ENCODE data around the gene INTS7.

The INTS7 gene, protein sequence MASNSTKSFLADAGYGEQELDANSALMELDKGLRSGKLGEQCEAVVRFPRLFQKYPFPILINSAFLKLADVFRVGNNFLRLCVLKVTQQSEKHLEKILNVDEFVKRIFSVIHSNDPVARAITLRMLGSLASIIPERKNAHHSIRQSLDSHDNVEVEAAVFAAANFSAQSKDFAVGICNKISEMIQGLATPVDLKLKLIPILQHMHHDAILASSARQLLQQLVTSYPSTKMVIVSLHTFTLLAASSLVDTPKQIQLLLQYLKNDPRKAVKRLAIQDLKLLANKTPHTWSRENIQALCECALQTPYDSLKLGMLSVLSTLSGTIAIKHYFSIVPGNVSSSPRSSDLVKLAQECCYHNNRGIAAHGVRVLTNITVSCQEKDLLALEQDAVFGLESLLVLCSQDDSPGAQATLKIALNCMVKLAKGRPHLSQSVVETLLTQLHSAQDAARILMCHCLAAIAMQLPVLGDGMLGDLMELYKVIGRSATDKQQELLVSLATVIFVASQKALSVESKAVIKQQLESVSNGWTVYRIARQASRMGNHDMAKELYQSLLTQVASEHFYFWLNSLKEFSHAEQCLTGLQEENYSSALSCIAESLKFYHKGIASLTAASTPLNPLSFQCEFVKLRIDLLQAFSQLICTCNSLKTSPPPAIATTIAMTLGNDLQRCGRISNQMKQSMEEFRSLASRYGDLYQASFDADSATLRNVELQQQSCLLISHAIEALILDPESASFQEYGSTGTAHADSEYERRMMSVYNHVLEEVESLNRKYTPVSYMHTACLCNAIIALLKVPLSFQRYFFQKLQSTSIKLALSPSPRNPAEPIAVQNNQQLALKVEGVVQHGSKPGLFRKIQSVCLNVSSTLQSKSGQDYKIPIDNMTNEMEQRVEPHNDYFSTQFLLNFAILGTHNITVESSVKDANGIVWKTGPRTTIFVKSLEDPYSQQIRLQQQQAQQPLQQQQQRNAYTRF

GRCh38 chr1:212035123-212035834, at the start of gene INTS7, which contains the start of gene DTL:
Gene INTS7, minus strand, starts transcription at chr1:212035557. Its CDS starts 120 bp downstream, at chr1:212035437.
Gene DTL, plus strand, starts transcription at chr1:212035748. Its CDS starts 143 bp downstream, at chr1:212035891.
- peak; percentile 99 for DNase-seq (ENCODE audit: low spot score)

DNA sequence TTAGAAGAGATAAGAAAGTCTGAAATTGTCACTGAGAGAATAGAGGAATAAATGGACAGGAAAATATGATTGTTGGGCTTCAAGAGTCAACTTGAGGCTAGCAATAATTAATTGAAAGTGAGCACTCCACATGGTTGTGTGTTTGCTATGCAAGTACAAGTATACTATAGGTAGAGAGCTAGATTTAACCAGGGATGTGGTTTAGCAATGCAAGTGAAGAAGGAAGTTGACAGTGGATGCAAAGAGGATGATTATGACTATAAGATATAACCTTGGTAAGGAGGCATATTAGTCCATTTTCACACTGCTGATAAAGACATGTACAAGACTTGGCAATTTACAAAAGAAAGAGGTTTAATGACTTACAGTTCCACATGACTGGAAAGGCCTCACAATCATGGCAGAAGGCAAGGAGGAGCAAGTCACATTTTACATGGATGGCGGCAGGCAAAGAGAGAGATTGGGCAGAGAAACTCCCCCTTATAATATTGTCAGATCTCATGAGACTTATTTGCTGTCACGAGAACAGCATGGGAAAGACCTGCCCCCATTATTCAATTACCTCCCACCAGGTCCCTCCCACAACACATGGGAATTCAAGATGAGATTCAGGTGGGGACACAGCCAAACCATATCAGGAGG, 47.5 kb upstream of the INTS7 start:
- DNase-seq (ENCODE audit: low spot score), result no peak

- DNase-seq (ENCODE audit: low spot score), result no peak
These were observed 43.5 kb upstream of the INTS7 start for GRCh38 chr1:212078826-212079225.

DNA sequence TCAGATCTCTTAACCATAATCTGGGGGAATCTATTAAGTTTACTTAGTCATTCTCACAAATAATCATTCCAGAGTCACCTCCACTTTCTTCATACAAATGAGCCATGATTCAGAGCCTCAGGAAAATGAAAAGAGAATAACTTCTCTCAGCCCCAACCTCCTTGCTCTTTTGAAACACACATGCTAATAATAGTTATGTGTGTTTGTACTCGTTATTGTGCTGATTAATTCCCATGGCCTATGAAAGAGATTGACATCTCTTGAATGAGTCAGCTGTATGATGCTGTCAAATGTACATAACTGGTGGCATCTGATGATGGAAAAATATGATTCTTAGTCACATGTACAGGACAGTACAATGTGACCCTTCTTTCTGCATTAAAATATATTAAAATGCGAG, 41.7 kb upstream of the INTS7 start:
- DNase-seq (ENCODE audit: low spot score), result no peak

GRCh38 chr1:212074856-212075255, 39.5 kb upstream of the INTS7 start:
- no peak for DNase-seq (ENCODE audit: low spot score)

DNA sequence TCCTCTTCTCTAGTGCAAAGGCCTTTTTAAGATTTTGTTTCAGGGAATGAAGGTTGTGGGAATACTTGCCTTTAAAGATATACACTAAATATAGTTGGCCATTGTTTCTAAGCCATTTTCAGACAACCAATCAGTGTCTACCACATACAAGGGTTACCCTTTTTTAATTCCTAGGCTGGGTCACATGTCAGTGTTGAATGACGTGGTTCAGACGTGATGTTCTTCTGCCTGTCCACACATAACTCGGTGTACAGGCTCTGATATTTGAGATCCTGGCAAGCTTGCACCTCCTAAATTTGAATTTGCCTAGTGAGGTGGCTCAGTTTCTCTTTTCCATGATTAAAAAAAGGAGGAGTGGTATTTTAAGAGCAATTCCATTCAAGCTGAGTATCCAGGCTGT, 39.0 kb upstream of the INTS7 start:
- no peak for DNase-seq (ENCODE audit: low spot score)

DNA sequence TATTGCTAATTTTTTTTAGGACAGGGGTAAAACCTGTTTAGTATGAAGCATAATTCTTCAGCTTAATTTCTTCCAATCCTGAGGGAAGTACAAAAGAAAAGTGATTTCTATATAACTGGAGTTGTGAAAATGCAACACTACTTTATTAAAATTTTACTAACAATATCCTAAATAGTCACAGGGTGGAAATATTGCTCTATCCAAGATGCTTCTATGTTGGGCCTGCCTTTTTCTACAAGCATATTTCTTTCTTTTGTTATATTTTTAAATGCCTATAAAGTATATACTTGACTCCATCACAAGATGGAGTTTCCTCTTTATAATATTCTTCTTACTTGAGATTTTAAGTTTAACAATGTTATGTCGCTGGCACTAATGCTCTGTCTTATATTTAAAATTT, 38.1 kb upstream of the INTS7 start:
- DNase-seq (ENCODE audit: low spot score), result no peak

DNA sequence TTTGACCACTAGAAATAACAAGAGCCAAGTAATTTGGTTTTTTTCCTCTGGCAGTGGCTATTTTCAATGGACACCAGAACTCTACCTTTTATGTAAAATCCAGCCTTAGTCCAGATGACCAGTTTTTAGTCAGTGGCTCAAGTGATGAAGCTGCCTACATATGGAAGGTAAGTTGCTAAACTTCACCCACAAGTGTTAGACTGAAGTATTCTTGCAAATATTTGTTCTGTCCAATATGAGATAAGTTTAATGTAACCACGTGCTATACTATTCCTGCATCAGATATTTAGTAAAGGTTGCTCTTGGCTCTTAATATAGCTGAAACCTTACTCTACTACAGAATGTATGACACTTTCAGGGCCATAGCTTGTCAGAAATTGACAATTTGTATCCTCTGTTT, 36.7 kb upstream of the INTS7 start:
- DNase-seq (ENCODE audit: low spot score), result no peak

DNA sequence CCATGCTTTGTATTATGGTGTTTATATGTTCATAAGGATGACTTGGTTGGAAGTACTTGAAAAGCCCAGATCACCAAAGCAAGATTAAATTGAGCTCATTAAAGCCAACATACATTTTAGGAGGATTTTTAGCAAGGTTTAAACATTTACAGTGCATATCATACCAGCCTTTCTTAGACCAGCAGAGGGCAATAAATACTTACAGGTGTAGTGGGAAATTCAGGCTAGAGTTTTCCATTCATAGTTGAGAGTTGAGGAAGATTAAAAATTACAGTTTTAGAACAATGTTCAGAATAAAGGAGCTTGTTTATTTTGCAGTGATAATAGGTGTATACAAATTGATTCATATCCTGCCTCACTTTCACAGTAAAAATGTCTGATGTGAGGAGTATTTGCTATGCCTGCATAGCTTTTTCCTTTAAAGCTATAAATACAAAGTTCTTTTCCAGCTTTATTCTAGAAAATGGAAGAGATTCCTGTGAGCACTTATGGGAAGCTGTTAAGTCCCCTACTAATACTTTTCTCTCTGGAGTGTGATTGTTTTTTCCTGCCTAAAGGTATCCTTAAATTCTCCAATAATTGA, 35.5 kb upstream of the INTS7 start:
- peak; percentile 55 for DNase-seq (ENCODE audit: low spot score)

DNA sequence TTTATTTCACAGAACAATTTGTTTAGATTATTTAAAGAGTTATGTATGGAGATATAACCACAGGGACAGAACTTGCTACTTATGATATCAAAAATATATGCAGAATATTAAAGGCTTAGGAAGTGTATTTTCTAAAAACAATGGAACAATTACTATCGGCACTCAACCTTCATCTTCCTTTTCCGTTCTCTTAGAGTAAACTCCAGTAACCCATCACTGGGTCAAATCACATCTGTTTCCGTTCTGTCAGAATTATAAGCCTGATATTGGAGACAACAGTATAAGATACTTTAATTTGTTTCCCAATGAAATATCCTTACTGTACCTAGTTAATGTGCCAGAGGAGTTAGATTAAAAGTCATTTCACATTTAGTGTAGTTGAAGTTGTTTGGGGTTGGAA, 32.4 kb upstream of the INTS7 start:
- no peak for DNase-seq (ENCODE audit: low spot score)

GRCh38 chr1:212062832-212063438, 27.6 kb upstream of the INTS7 start:
- peak; percentile 43 for DNase-seq (ENCODE audit: low spot score)

DNA sequence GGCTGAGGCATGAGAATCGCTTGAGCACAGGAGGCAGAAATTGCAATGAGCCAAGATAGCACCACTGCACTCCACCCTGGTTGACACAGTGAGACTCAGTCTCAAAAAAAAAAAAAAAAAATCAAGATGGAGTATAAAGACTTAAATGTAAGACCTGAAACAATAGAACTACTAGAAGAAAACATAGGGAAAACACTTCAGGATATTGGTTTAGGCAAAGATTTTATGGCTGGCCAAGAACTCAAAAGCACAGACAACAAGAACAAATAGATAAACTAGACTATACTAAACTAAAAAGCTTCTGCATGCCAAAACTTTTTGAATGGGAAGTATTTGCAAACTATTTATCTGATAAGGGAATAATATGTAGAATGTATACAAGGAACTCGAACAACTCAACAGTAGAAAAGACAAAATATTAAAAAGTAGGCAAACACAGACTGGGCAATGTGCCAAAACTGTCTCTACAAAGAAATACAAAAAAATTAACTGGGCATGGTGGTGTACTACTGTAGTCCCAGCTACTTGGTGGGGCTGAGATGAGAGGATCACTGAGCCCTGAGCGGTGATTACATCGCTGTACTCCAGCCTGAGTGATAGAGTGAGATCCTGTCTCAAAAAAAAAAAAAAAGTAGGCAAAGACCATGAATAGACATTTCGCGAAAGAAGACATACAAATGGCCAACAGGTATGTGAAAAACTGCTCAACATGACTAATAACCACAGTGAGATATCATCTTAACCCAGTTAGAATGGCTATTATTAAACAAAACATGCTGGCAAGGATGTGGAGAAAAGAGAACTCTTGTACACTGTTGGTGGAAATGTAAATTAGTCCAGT, 25.5 kb upstream of the INTS7 start:
- no peak for DNase-seq (ENCODE audit: low spot score)

GRCh38 chr1:212055333-212055732, 20.0 kb upstream of the INTS7 start:
- DNase-seq (ENCODE audit: low spot score), result no peak

DNA sequence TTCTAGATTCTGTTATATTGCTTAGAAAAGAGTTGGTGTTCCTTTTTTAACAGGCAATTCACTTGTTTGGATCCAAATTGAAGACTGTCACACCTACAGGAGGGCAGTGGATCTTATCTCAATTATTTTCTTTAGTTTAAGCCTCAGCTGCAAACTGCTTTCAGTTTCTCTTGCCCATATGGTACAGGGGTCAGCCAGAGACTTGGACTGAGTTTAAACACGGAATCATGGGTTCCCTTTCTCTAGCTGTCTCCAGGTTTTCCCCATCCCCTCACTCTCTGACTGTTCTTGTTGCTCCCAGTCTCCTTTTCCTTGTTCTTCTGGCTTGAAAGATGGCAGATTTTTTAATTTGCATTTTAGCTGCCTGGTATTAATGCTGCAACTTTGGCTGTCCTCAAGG, 18.6 kb upstream of the INTS7 start:
- no peak for DNase-seq (ENCODE audit: low spot score)

GRCh38 chr1:212045981-212046380, 10.6 kb upstream of the INTS7 start:
- no peak for DNase-seq (ENCODE audit: low spot score)

GRCh38 chr1:212044851-212045250, 9.5 kb upstream of the INTS7 start:
- no peak for DNase-seq (ENCODE audit: low spot score)

DNA sequence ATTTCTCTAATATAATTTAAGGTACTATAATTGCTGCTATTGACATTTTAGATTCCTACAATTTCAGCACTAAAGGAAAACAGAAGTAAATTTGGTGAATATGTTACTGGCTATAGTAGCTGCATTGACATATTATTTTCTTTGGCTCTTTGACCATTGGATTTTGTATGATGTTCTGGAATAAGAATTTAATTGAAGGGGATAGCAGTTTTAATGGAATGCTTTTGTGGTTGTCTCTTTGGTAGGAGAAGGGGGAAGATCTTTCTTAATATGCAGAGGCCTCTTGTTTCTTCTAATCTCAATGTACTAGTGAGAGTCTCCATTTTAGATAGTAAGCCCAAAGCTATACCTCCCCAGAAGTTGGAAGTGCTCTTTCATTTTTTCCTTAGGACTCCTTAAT, 7.1 kb upstream of the INTS7 start:
- DNase-seq (ENCODE audit: low spot score), result no peak

DNA sequence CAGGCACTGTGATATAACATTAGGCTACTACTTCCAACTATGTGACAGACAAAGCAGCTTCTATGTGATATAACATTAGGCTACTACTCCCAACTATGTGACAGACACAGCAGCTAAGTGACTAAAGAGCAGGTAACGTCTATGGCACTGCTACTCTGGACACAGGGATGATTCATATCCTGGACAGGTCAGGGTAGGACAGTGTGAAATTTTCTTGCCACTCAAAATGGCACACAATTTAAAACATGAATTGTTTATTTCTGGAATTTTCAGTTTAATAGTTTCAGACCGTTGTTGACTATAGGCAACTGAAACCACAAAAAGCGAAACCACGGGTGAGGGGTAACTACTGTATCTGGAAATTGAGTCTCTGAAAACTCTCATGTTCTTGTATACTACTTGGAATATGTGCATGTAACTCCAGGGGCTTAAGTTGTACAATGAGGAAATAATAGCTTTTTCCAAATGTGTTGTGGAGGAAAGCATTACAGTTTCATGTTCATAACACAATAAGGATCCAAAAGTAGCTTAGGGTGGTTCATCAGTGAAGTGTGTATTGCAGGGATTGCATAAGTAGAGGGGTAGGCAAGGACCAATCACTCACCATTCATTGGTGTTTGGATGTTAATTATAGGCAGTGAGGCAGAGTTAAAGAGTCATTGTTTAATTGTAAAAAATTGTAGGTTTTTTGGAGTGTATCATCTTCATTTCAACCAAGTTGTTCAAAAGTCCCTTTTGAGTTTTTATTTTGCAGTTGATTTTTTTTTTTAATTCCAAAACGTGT, 5.5 kb upstream of the INTS7 start:
- no peak for DNase-seq (ENCODE audit: low spot score)

DNA sequence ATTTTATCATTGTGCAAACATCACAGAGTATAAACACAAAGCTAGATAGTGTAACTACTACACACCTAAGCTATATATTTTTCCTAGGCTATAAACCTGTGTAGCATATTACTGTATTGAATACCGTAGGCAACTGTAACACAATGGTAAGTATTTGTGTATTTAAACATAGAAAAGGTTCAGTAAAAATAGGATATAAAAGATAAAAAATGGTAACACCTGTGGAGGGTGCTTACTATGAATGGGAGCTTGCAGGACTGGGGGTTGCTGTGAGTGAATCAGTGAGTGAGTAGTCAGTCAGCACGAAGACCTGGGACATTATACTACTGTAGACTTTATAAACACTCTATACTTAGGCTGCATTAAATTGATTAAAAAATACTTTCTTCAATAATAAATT, 4.3 kb upstream of the INTS7 start:
- DNase-seq (ENCODE audit: low spot score), result no peak

Measured in CD4-positive, alpha-beta T cell treated with Interleukin-2 at 100 ng/mL for 4 hours (primary cell).